MM.1S (cell line): Measurements from ENCODE around the gene NFATC4.

Experiments used
- DNase-seq: peaks from one replicate; pipeline ENCODE4 v3.0.0-alpha.2; 2015
- H2AFZ ChIP-seq: fragments of 300-600 bp; sonication (generic); 2 replicates; pipeline ENCODE4 v1.6.0; 2016; ENCODE audit warnings: antibody characterized with exemption, low read length
- H3F3A ChIP-seq: fragments of 300-600 bp; sonication (generic); 2 replicates; pipeline ENCODE4 v1.6.1; 2016; ENCODE audit warnings: mild to moderate bottlenecking, antibody characterized with exemption, low read length, moderate library complexity, mixed read lengths; ENCODE audit not compliant: insufficient read depth
- H3K27ac ChIP-seq: fragments of 300-600 bp; sonication (generic); 2 replicates; pipeline ENCODE4 v1.5.1; 2016; ENCODE audit warnings: mild to moderate bottlenecking, low read length
- H3K27me3 ChIP-seq: fragments of 300-600 bp; sonication (generic); replicated peaks from 2 replicates; pipeline ENCODE4 v1.6.0; 2016; ENCODE audit warnings: low read length; ENCODE audit not compliant: insufficient read depth
- H3K36me3 ChIP-seq: fragments of 300-600 bp; sonication (generic); replicated peaks from 2 replicates; pipeline ENCODE4 v1.6.1; 2016; ENCODE audit warnings: mild to moderate bottlenecking, low read length, mixed read lengths; ENCODE audit not compliant: insufficient read depth
- H3K4me1 ChIP-seq: fragments of 300-600 bp; sonication (generic); 2 replicates; pipeline ENCODE4 v1.6.1; 2016; ENCODE audit warnings: low read length, mixed read lengths
- H3K4me2 ChIP-seq: fragments of 300-600 bp; sonication (generic); 2 replicates; pipeline ENCODE4 v1.6.0; 2016; ENCODE audit warnings: low read depth, low read length
- H3K4me3 ChIP-seq: fragments of 300-600 bp; sonication (generic); 2 replicates; pipeline ENCODE4 v1.5.1; 2016; ENCODE audit warnings: low read length, mixed read lengths
- H3K79me2 ChIP-seq: fragments of 300-600 bp; sonication (generic); 2 replicates; pipeline ENCODE4 v1.6.1; 2016; ENCODE audit warnings: mixed run types, low read length, mixed read lengths
- H3K9ac ChIP-seq: fragments of 300-600 bp; sonication (generic); 2 replicates; pipeline ENCODE4 v1.6.1; 2016; ENCODE audit warnings: low read length, mixed read lengths
- H3K9me2 ChIP-seq: fragments of 300-600 bp; sonication (generic); replicated peaks from 2 replicates; pipeline ENCODE4 v1.6.1; 2016; ENCODE audit warnings: mild to moderate bottlenecking, low read length, mixed read lengths; ENCODE audit not compliant: insufficient read depth
- H3K9me3 ChIP-seq: fragments of 300-600 bp; sonication (generic); replicated peaks from 2 replicates; pipeline ENCODE4 v1.6.1; 2016; ENCODE audit warnings: mild to moderate bottlenecking, low read length, mixed read lengths; ENCODE audit not compliant: insufficient read depth
- H4K20me1 ChIP-seq: fragments of 300-600 bp; sonication (generic); 2 replicates; pipeline ENCODE4 v1.6.1; 2016; ENCODE audit warnings: mild to moderate bottlenecking, low read length, moderate library complexity, mixed read lengths; ENCODE audit not compliant: insufficient read depth
- CTCF ChIP-seq: fragments of 300-600 bp; sonication (generic); IDR thresholded peaks from 2 replicates; pipeline ENCODE4 v1.5.1; 2016; ENCODE audit warnings: antibody characterized with exemption, low read length, mixed read lengths
- EZH2 ChIP-seq: fragments of 300-600 bp; sonication (generic); optimal IDR thresholded peaks from 2 replicates; pipeline ENCODE3; 2017; ENCODE audit warnings: low read depth, mild to moderate bottlenecking, antibody characterized with exemption, low read length, mixed read lengths
- EZH2phosphoT487 ChIP-seq: fragments of 300-600 bp; sonication (generic); IDR thresholded peaks from 2 replicates; pipeline ENCODE4 v1.6.1; 2018; ENCODE audit warnings: antibody characterized with exemption, low read length

NFATC4 gene

GRCh38 chr14:24343795-24344660, 24.0 kb upstream of the NFATC4 start:
- Histone ChIP-seq H3K9ac (no peak overlapping the region), H3K27ac (no peak overlapping the region), H3K79me2 (no peaks in the 10 kb centered on the region), H3K4me1 (no peaks in the 10 kb centered on the region), H3K4me2 (no peak overlapping the region), H3K27me3 (no peaks in the 10 kb centered on the region), H3K36me3 (no peaks in the 10 kb centered on the region), H3K9me2 (no peaks in the 10 kb centered on the region), H3K9me3 (no peaks in the 10 kb centered on the region), H4K20me1 (no peaks in the 10 kb centered on the region), H3F3A (no peaks in the 10 kb centered on the region), H2AFZ (no peak overlapping the region), H3K4me3 (no peak overlapping the region)
- TF ChIP-seq EZH2 (no peak), CTCF (no peak), EZH2phosphoT487 (no peak)
- no peak for DNase-seq

GRCh38 chr14:24347134-24347533, 20.9 kb upstream of the NFATC4 start:
- DNase-seq = no peak
- no peak overlapping the region for H2AFZ ChIP-seq

GRCh38 chr14:24348186-24348585, 19.8 kb upstream of the NFATC4 start:
- TF ChIP-seq EZH2phosphoT487 = no peak
- no peak for TF ChIP-seq CTCF
- TF ChIP-seq EZH2 = no peak
- no peaks in the 10 kb centered on the region for H3K9me2 ChIP-seq
- DNase-seq = no peak
- no peaks in the 10 kb centered on the region for H3K79me2 ChIP-seq
- H3K36me3 ChIP-seq = no peaks in the 10 kb centered on the region
- H4K20me1 ChIP-seq = no peaks in the 10 kb centered on the region
- H3K27ac ChIP-seq = no peak overlapping the region
- no peak overlapping the region for H3K4me3 ChIP-seq
- no peaks in the 10 kb centered on the region for H3K27me3 ChIP-seq
- H3K4me1 ChIP-seq = no peaks in the 10 kb centered on the region
- H3K9me3 ChIP-seq = no peaks in the 10 kb centered on the region
- no peak overlapping the region for H3K4me2 ChIP-seq
- no peaks in the 10 kb centered on the region for H3F3A ChIP-seq
- no peak overlapping the region for H2AFZ ChIP-seq
- no peak overlapping the region for H3K9ac ChIP-seq

More at GRCh38 chr14:24347134-24347533, 20.9 kb upstream of the NFATC4 start:
- Histone ChIP-seq H3K27ac (no peak overlapping the region), H3F3A (no peaks in the 10 kb centered on the region), H3K36me3 (no peaks in the 10 kb centered on the region), H3K4me2 (no peak overlapping the region), H4K20me1 (no peaks in the 10 kb centered on the region), H3K79me2 (no peaks in the 10 kb centered on the region), H3K9me3 (no peaks in the 10 kb centered on the region), H3K9ac (no peak overlapping the region), H3K4me1 (no peaks in the 10 kb centered on the region), H3K27me3 (no peaks in the 10 kb centered on the region), H3K4me3 (no peak overlapping the region), H3K9me2 (no peaks in the 10 kb centered on the region)
- TF ChIP-seq EZH2phosphoT487 = no peak
- TF ChIP-seq EZH2 = no peak
- TF ChIP-seq CTCF = no peak
